Activated T-cell treated with anti-CD3 and anti-CD28 coated beads for 24 hours (primary cell): Measurements from ENCODE around the gene MPV17.
A peak's percentile ranks its signal among the peaks of the same experiment; 100 is the strongest.
"Not testable (repeated sequence)": the region's sequence is repeated elsewhere in the genome, so short reads cannot be mapped to it uniquely, and the experiment has no call there.

Experiments
- DNase-seq: peaks from one replicate; pipeline ENCODE4 v3.0.0-alpha.2; 2020; ENCODE audit warnings: low read depth

MPV17 gene

DNA sequence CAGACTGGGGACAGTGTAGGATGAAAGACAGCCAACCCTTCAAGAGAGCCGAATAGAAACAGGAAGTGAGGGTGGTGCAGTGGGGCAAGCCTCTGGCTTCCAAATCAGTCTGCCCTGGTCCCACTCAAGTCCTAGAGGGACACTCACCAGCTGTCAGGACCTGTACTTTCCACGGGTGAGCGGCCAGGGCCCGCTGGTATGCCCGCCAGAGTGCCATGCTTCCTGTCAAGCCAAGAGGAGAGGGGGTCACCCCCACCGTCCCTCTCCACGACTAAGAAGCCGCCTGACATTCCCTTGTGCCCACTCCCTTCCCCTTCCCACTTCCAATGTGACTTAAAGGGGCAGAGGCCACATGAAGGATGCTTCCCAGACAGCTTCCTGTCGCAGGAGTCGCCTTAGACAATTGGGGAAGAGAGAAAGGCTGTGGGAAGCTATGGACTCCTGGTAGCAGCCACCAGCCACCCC is 564 bp downstream of the MPV17 start:
- DNase-seq = no peak

DNA sequence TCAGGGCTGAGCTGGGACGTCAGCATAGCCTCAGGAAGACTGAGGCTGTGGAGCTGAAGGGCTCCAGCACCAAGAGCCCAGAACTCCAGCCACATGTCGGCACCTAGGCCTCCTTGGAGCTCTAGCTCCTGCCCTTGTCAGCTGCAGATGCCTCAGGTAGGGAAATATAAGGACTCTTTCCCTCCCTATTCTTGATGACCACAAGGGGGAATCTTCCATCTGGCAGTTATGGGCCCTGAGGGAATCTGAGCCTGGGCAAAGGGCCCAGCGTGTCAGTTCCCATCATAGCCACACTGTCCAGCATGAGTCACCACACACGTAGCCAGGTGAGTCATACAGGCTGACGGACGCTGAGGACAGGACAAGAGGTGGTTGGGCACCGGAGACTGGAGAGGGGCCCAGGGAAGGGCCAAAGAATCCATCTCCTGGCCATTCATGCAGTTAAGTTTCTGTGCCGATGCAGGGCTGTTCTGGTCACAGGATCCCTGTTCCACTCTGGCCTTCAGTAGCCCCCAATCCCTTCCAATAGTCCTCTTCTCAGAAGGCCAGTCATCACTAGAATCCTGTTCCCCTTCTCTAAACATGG is 1.8 kb downstream of the MPV17 start:
- DNase-seq = no peak

DNA sequence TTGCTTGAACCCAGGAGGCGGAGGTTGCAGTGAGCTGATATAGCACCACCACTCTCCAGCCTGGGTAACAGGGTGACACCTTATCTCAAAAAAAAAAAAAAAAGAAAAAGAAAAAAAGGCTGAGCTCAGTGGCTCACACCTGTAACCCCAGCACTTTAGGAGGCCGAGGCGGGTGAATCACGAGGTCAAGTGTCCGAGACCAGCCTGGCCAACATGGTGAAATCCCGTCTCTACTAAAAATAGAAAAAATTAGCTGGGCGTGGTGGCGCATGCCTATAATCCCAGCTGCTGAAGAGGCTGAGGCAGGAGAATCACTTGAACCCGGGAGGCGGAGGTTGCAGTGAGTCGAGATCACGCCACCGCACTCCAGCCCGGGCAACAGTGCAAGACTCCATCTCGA is 3.1 kb downstream of the MPV17 start:
- not testable (repeated sequence) for DNase-seq

DNA sequence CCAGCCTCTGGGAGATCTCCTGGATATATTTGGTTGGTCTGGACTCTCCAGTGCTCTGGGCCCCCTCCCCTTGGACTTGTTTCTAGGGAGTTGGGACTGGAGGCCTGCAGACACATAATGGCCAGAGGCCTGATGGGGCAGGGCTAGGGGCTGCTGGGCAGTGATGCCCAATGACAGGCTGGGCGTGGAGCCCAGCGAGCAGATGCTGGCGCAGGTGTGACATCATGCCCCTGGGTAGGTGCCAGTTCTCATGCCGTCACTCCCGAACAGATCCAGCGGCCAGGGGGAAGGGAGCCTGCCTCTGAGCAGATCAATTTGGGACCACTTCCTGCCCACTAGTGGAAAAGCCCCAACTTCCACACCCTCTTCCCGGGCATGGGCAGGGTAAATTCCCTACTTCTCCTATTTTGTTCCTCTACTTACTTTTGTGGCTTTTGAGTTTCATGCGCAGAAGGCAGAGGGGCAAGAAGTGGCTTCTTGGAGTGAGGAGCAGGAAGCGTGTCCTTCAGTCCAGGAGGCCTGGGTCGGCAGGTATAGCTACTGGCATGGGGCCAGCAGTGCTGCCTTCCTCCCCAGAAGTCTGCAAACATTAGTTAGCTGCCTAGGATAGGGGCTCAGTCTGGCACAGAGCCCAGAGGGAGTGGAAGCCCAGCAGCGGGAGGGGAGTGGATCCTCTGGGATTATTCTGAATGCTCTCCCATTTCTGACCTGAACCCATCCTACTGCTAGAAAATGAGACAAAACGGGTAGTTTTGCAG is 6.1 kb downstream of the MPV17 start:
- DNase-seq = no peak

DNA sequence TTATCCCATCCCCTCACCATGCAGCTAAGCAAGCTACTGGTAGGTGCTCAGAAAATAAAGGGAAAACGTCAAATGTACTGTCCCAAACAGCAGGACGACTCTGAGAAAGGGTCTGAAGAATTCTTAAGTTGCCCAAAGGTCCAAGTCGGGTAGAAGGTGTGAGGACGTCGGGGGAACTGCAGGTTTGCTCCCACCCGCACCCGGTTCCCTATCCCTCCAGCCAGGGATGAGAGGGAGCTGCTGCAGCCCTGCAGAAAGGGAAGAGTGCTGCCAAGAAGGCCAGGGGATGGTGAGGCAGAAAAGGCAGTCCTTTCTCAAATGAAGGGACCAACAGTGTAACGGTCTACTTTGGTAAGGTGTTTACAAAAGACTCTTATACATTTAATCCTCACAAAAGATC is 7.8 kb downstream of the MPV17 start:
- no peak for DNase-seq

DNA sequence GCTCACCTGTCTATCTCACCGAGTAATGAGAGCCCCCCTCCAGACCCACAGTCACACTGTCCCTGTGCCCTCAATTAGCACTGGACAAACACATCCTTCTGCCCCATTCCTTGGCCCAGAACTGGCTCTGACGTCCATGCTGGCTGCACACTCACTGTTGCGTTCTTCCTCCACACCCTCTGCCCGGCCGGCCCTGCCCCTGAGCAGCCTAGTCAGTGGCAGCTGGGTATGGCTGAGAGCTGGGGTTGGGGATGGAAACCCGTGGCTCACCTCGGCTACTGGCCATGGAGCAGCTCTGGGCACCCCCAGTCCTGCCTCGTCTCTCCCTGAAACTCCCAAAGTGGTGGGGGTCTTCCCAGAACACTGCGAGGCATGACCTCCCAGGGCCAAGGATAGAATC is 8.2 kb downstream of the MPV17 start:
- no peak for DNase-seq

DNA sequence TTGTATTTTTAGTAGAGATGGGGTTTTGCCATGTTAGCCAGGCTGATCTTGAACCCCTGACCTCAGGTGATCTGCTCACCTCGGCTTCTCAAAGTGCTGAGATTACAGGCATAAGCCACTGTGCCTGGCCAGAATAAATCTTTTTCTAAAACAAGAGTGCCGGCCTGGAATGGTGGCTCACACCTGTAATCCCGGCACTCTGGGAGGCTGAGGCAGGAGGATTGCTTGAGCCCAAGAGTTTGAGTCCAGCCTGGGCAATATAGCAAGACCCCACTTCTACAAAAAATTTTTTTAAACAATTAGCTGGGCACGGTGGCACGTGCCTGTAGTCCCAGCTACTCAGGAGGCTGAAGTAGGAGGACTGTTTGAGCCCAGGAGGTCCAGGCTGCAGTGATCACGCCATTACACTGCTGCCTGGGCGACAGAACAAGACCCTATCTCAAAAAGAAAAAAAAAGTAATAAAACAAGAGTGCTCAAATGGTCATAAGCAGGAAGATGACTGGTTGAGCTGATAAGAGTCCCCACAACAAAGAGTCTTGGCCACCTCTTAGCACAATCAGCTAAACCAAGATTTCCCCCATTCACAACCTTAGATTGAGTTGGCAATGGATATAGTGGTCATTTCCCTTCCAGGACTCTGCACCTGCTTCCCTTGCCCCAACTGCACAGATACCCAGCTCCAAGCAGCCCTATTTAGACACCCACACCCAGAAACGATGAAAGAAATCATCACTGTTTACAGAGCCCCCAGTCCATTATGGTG is 8.8 kb downstream of the MPV17 start:
- no peak for DNase-seq

DNA sequence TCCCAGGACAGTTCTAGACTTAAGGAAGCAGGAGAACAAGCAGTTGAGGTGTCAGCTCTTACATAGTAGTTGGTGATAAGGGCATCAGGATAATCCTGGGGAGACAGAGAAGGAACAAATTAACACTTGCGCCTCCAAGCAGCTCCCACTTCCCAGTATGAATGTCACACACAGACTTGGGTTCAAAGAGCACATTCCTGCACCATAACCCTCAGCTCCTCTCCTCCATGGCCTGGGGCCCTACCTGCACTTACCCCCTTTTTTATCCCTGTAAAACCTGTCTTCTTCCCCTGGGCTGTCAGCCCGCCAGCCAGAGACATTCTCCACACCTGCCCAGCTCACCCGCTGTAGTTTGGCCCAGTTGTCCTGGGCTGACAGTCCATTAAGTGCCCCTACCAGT is 10.7 kb downstream of the MPV17 start:
- DNase-seq = no peak

DNA sequence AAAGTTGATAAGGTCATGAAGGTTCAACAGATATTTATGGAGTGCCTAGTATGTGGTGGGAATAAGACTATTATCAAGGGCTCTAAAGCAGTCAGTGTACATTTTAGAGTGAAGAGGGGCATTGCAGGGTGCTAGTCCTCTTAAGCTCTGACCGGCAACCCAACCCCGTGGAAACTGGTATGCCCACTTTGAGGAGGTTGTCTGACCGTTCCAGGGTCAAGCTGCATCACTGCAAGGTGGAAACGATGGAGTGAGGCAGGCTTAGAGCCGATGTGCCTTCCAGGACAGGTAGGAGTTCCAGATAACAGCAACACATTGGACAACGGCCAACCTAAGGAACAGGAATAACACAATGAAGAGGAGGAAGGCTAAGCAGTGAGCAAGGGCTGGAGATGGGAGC is 13.2 kb downstream of the MPV17 start:
- DNase-seq = no peak

DNA sequence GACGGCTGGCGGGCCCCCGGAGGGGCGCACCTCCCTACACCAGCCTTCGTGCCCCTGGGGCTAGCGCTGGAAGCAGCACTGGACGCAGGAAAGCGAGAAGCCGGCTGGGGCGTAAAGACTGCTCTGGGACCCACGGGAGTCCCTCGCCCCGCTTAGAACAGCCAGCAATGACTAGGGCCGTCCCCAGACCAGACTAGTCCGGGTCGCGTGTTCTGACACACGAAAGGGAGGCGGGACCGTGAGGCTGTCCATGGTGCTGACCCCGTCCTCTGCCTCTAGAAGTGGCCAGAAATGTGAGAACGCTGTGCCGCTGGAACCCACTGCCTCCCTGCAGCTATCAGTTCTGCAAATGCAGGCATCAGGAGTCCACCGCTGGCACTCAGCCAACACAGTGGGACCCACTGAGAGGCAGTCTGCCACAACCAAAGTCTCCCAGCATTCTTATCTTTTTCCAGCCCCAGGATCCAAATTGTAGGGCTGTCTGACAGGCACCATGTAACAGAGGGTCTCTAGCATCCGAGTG is 14.5 kb downstream of the MPV17 start, which contains the start of gene UCN:
Gene UCN (minus strand): TSS at position 87 of the 523 bp plus-strand sequence. CDS start 550 bp downstream, outside the sequence.
- no peak for DNase-seq

DNA sequence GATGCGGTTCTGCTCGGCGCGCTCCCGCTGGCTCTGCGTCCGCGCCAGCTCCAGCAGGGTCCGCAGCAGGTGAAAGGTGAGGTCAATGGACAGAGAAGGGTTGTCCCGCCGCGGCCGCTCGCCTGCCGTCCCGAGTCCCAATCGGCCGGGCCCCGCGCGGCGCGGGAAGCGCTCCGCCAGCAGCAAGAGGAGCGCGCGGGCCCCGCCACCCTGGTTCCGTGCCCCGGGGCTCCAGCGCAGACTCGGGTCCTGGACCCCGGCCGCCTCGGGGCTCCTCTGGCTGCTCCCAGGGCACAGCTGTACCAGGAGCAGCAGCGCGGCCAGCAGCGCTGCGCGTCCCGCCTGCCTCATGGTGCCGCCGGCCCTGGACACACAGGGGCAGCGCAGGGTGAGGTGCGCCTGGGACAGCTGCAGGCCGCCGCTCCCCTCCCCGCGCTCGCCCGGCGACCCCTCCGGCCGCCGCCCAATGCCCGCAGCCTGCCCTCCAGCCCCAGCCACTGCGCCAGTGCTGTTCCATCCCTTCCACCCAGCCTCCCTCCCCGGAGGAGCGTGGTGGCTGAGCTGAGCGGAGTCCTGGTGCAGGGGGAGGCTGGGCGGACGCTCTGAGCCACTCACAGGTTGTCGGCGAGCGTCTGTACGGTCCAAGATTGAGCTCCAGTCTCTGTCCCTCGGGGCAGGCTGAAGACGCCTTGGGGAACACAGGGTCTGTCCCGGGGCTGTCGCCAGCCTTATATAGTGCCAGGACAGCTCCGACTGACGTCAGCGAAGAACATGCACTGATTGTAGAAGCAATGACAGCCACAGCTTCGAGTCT is 15.1 kb downstream of the MPV17 start:
- no peak for DNase-seq

DNA sequence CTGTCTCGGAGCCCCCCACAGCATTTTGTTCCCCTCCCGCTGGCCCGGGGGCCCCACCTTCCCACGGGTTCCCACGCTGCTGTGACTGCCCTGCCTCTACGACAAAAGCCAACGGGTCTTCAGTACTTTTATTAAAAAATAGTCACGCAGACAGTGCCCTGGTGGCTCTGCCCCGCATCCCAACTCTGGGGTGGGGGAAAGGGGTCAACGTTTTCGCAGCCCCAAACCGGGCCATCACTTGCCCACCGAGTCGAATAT is 15.7 kb downstream of the MPV17 start:
- no peak for DNase-seq

DNA sequence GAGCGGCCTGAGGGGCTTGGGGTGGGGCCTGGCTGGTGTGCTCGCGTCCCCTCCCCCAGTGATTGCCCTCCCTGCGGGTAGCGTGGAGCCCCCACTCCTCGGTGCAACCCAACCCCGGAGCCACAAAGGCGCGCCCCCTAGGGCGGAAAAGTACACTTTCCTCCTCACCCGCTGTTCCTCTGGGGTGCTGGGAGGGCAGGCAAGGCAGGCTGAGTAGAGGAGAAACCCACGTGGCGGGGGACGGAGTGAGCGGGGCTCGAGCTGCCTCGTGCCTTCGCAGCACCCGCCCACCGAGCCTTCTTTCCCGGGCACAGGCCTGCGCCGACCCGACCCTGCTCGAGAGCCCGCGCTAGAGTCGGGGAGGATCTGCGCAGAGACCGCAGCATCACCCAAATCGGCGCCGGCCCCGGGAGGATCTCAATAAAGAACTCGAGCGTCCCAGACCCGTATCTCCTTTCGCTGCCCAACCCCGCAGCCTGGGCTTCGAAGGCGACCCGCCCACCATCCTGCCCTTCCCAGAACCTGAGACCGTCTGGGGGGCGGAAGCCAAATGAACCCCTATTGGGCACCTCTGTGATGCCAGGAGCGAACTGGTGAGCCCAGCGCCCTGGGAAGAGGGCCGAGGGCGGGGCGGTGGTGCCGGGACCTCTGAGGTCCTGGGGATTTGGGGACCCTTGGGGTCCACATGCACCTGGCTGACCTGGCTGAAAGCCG is 16.2 kb downstream of the MPV17 start:
- DNase-seq = peak; percentile 15

DNA sequence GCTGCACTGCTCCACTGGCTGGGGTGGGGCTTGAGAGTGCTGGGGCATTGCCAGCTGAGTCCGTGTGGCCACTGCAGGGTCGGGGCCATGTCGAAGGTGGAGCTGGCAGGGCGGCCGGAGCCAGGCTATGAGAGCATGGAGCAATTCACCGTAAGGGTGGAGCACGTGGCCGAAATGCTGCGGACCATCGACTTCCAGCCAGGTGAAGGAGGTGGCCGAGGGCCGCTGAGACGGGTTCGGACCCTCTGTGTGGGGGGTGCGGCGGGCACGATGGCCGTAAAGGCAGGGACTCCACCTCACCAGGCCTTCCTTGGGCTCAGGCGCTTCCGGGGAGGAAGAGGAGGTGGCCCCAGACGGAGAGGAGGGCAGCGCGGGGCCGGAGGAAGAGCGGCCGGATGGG is 16.8 kb downstream of the MPV17 start:
- DNase-seq = no peak

DNA sequence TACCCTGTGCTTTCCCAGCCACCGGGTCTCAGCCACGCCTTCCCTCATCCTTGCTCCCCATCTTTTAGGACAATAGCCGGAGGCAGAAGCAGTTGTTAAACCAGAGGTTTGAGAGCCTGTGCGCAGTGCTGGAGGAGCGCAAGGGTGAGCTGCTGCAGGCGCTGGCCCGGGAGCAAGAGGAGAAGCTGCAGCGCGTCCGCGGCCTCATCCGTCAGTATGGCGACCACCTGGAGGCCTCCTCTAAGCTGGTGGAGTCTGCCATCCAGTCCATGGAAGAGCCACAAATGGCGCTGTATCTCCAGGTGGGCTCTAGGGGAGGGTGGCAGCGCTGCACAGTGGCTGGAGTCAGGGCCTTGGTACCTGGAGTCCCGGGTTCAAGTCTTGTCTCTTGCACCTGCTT is 17.4 kb downstream of the MPV17 start:
- no peak for DNase-seq

DNA sequence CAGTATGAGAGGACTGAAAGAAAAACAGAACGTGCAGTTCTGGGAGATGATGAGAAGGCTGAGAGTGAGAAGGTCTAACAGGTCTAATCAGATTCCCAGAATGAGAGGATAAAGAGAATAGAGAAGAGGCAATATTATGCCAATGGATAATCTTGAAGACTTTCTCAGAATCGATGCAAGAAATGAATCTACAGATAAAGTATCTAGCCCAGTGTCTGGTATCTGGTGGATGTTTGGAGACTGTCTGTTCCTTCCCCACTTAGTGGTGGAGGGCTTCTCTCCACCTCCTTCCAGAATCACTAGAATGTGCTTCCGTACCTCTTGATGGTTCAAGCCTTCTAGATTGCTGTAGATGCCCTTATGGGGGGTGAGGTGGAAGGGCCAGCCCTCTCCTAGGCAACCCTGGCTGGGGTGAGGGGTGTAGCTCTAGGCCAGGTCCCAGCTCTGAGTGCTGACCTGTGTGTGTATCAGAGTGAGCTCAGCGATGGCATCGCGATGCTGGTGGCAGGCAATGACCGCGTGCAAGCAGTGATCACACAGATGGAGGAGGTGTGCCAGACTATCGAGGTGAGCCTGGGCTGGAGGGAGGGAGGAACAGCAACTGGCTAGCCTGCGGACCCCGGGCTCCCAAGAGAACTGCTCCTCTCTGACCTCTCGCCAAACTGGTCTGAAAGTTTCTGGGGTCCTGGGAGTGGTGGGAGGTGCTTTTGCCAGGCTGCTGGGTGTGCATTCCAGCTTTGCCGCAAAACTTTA is 18.2 kb downstream of the MPV17 start:
- no peak for DNase-seq

DNA sequence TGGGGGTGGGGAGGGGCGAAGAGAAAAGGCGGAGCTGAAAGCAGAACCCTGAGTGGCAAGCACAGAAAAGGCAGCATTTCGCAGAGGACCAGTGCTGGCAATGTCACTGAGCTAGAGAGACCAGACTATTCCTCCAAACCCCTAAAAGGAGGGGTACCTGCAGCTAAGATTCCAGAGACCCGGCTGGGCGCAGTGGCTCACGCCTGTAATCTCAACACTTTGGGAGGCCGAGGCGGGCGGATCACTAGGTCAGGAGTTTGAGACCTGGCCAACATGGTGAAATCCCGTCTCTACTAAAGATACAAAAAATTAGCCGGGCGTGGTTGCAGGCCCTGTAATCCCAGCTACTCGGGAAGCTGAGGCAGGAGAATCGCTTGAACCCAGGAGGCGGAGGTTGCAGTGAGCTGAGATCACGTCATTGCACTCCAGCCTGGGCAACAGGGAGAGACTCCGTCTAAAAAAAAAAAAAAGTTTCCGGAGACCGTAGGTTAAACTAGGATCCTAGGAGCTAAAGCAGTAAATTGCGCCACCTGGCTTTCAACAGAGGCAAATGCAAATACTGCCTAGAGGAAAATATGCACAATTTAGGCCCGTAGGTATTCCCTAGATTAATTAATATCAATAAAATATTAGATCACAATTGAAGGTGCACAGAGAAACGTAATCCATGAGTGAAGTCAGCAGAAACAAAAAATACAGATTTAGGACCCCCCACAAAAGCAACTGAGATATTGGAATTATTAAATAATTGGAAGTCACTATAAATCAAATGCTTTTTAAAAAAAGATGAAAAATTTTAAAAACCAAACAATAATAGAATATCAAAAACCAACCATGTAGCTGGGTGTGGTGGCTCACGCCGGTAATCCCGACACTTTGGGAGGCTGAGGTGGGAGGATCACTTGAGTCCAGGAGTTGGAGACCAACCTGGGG is 19.5 kb downstream of the MPV17 start:
- peak; percentile 35 for DNase-seq

DNA sequence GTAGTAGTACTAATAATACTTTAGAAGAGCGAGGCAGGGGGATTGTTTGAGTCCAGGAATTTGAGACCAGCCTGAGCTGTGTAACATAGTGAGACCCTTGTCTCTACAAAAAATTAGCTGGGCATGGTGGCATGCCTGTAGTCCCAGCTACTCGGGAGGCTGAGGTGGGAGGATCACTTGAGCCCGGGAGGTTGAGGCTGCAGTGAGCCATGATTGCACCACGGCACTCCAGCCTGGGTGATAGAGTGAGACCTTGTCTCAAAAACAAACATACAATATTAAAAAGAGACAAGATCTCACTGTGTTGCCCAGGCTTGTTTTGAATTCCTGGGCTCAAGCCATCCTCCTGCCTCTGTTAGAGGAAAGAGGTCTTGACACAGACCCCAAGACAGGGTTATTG is 22.3 kb downstream of the MPV17 start:
- DNase-seq = not testable (repeated sequence)

DNA sequence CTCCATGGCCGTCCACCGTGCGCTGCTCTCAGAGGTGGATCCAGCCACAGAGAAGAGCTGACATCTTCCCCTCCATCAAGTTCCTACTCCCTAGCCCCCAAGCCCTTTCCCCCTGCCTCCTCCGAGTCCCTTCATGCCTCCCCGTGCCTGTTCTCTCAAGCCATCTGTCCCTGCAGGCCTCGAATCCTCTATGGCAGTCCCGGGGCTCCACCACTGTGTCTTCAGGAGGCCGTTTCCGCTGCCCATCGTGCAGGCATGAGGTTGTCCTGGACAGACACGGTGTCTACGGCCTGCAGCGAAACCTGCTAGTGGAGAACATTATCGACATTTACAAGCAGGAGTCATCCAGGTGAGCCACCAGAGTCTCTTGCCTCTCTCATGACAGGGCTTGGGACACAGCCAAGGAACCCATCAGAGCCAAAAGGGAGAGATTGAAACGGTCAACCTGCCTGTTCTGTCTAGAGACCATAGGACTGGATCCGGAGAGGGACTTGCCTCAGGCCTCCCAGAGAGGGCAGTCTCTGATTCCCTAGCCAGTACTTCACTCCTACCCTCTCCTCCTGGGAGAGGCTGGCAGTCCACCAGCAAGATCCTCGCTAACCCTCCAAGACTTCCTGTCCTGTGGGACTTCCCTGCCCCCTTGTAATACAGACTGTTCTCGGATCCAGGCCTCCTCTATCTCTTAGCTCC is 24.4 kb downstream of the MPV17 start:
- DNase-seq = no peak
